H1 (cell line): ENCODE data around the gene TMEM269. TPM values are rescaled to one million over a fixed set of nuclear protein-coding genes. Genes with fewer than 3 reads are reported as not detected.

ENCODE experiments used
- CTCF ChIA-PET: fragments of 300-600 bp; sonication (Branson Sonifier 250); formaldehyde crosslinking; loops from one replicate; lab custom pipeline; 2021; ENCODE audit not compliant: partially characterized antibody; lab: Charles Lee
- POLR2A ChIA-PET: fragments of 300-600 bp; sonication (Branson Sonifier 250); formaldehyde crosslinking; loops from one replicate; lab custom pipeline; 2021; ENCODE audit warnings: inconsistent platforms; ENCODE audit not compliant: partially characterized antibody; lab: Charles Lee
- DNase-seq, 2 experiments: peaks; one replicate each; pipeline versions ENCODE4 v3.0.0 to v3.0.0-alpha.2; 2010 to 2022; ENCODE audit warnings: low spot score in 2 of 2, low read depth in 1 of 2, mixed read lengths in 1 of 2
- FAIRE-seq: peaks from 2 replicates; lab custom pipeline; 2011; peaks lifted over from hg19 to GRCh38; lab: Jason Lieb, UNC
- H2AFZ ChIP-seq: 2 replicates; pipeline ENCODE4 v1.8.1; 2012; ENCODE audit warnings: low read length, inconsistent platforms
- H2AK5ac ChIP-seq: 2 replicates; pipeline ENCODE4 v1.6.1; 2013; ENCODE audit warnings: low read depth, low read length
- H2BK120ac ChIP-seq: replicated peaks from 2 replicates; pipeline ENCODE3; 2013; ENCODE audit warnings: low read depth, low read length, inconsistent platforms
- H2BK12ac ChIP-seq: 2 replicates; pipeline ENCODE4 v1.6.1; 2013; ENCODE audit warnings: low read depth, low read length
- H2BK15ac ChIP-seq: 2 replicates; pipeline ENCODE4 v1.6.1; 2013; ENCODE audit warnings: low read length
- H2BK20ac ChIP-seq: 2 replicates; pipeline ENCODE4 v1.6.1; 2013; ENCODE audit warnings: low read length
- H2BK5ac ChIP-seq: 2 replicates; pipeline ENCODE4 v1.6.1; 2013; ENCODE audit warnings: low read depth, low read length
- H3K14ac ChIP-seq: 2 replicates; pipeline ENCODE4 v1.6.1; 2013; ENCODE audit warnings: inconsistent platforms; ENCODE audit not compliant: insufficient read length
- H3K18ac ChIP-seq: 2 replicates; pipeline ENCODE4 v1.6.1; 2013; ENCODE audit warnings: low read length; ENCODE audit errors: extremely low read depth
- H3K23ac ChIP-seq: 2 replicates; pipeline ENCODE4 v1.6.1; 2013; ENCODE audit warnings: inconsistent platforms; ENCODE audit not compliant: insufficient read length
- H3K23me2 ChIP-seq: 2 replicates; pipeline ENCODE4 v1.6.1; 2013; ENCODE audit warnings: low read depth, low read length
- H3K27ac ChIP-seq: 2 replicates; pipeline ENCODE4 v1.6.1; 2011; ENCODE audit warnings: low read depth, low read length, inconsistent platforms
- H3K27me3 ChIP-seq, 4 experiments: replicated peaks in 1 of 4; 1 replicate in 1 of 4; 2 replicates in 3 of 4; pipeline versions ENCODE4 v1.6.1 to v1.8.1; 2011 to 2013; ENCODE audit warnings: low read length in 3 of 4, mild to moderate bottlenecking in 3 of 4, inconsistent platforms in 2 of 4, mixed read lengths in 2 of 4, moderate library complexity in 1 of 4; ENCODE audit not compliant: control insufficient read depth in 3 of 4, insufficient read depth in 3 of 4; ENCODE audit errors: extremely low read depth in 1 of 4
- H3K36me3 ChIP-seq, 4 experiments: 2 replicates each; pipeline versions ENCODE4 v1.6.1 to v1.8.1; 2011 to 2013; ENCODE audit warnings: mild to moderate bottlenecking in 4 of 4, low read length in 3 of 4, moderate library complexity in 2 of 4, control low read depth in 1 of 4, inconsistent platforms in 1 of 4; ENCODE audit not compliant: insufficient read depth in 4 of 4, control insufficient read depth in 2 of 4
- H3K4ac ChIP-seq: replicated peaks from 2 replicates; pipeline ENCODE3; 2013; ENCODE audit warnings: low read length, low read depth, mixed read lengths, inconsistent platforms; ENCODE audit not compliant: insufficient read length
- H3K4me1 ChIP-seq, 4 experiments: replicated peaks in 1 of 4; 1 replicate in 1 of 4; 2 replicates in 3 of 4; pipeline versions ENCODE4 v1.6.1 to v1.8.1; 2011 to 2013; ENCODE audit warnings: low read length in 3 of 4, inconsistent platforms in 2 of 4, mixed read lengths in 1 of 4; ENCODE audit not compliant: insufficient read depth in 4 of 4, control insufficient read depth in 3 of 4
- H3K4me2 ChIP-seq, 2 experiments: 2 replicates each; pipeline versions ENCODE4 v1.6.1 to v1.8.1; 2011 to 2013; ENCODE audit warnings: low read depth in 2 of 2, low read length in 2 of 2, control low read depth in 1 of 2, inconsistent platforms in 1 of 2, mild to moderate bottlenecking in 1 of 2; ENCODE audit not compliant: insufficient read depth in 1 of 2
- H3K4me3 ChIP-seq, 4 experiments: fragments of 200-600, 300-600 bp in 1 of 4; sonication (generic), shearing (Covaris generic), sonication (Bioruptor Twin) in 1 of 4; 2 replicates each; pipeline versions ENCODE4 v1.5.1 to v1.8.1; 2011 to 2016; ENCODE audit warnings: low read length in 4 of 4, low read depth in 3 of 4, control low read depth in 2 of 4, inconsistent platforms in 2 of 4, mild to moderate bottlenecking in 2 of 4, mixed read lengths in 1 of 4, moderate library complexity in 1 of 4; ENCODE audit not compliant: insufficient read depth in 2 of 4; ENCODE audit errors: extremely low read depth in 1 of 4
- H3K56ac ChIP-seq: replicated peaks from 2 replicates; pipeline ENCODE3; 2013; ENCODE audit warnings: low read depth, mild to moderate bottlenecking, mixed read lengths, low read length, inconsistent platforms; ENCODE audit not compliant: insufficient read length
- H3K79me1 ChIP-seq: 2 replicates; pipeline ENCODE4 v1.6.1; 2013; ENCODE audit warnings: low read depth, low read length, control low read depth
- H3K79me2 ChIP-seq, 2 experiments: 2 replicates each; pipeline versions ENCODE4 v1.6.1 to v1.8.1; 2012 to 2013; ENCODE audit warnings: low read length in 2 of 2, mild to moderate bottlenecking in 2 of 2, inconsistent platforms in 1 of 2; ENCODE audit not compliant: insufficient read depth in 2 of 2, control insufficient read depth in 1 of 2
- H3K9ac ChIP-seq, 4 experiments: replicated peaks in 1 of 4; 1 replicate in 1 of 4; 2 replicates in 3 of 4; pipeline versions ENCODE4 v1.6.1 to v1.8.1; 2011 to 2013; ENCODE audit warnings: low read depth in 3 of 4, low read length in 3 of 4, control low read depth in 2 of 4, mild to moderate bottlenecking in 2 of 4, moderate library complexity in 2 of 4, inconsistent platforms in 1 of 4; ENCODE audit errors: extremely low read depth in 1 of 4
- H3K9me3 ChIP-seq, 2 experiments: 2 replicates each; pipeline versions ENCODE4 v1.6.1 to v1.8.1; 2012 to 2013; ENCODE audit warnings: mild to moderate bottlenecking in 2 of 2, moderate library complexity in 2 of 2, control low read depth in 1 of 2, inconsistent platforms in 1 of 2, low read depth in 1 of 2, low read length in 1 of 2, mixed read lengths in 1 of 2; ENCODE audit not compliant: insufficient read depth in 2 of 2
- H4K20me1 ChIP-seq, 2 experiments: replicated peaks in 1 of 2; 2 replicates each; pipeline versions ENCODE3 to v1.8.1; 2011 to 2013; ENCODE audit warnings: inconsistent platforms in 2 of 2, low read length in 2 of 2, mild to moderate bottlenecking in 1 of 2; ENCODE audit not compliant: insufficient read depth in 2 of 2, control insufficient read depth in 1 of 2
- H4K5ac ChIP-seq: 2 replicates; pipeline ENCODE4 v1.6.1; 2013; ENCODE audit warnings: low read length, low read depth, mixed read lengths, inconsistent platforms; ENCODE audit not compliant: insufficient read length
- H4K8ac ChIP-seq: 2 replicates; pipeline ENCODE4 v1.8.0; 2013; ENCODE audit warnings: mild to moderate bottlenecking, moderate library complexity, low read length, inconsistent platforms; ENCODE audit not compliant: insufficient read depth; ENCODE audit errors: extremely low read depth
- H4K91ac ChIP-seq: replicated peaks from 2 replicates; pipeline ENCODE3; 2013; ENCODE audit warnings: low read length, mixed read lengths, inconsistent platforms; ENCODE audit not compliant: insufficient read length
- BCL11A ChIP-seq, 2 experiments: IDR thresholded peaks; one replicate each; pipeline ENCODE4 v1.6.1; 2011; ENCODE audit warnings: low read depth in 2 of 2, low read length in 2 of 2, mild to moderate bottlenecking in 2 of 2
- CEBPB ChIP-seq: IDR thresholded peaks from 2 replicates; pipeline ENCODE4 v1.6.1; 2012; ENCODE audit warnings: low read depth, low read length
- CTBP2 ChIP-seq: IDR thresholded peaks from 2 replicates; pipeline ENCODE4 v1.7.0; 2011; ENCODE audit warnings: borderline replicate concordance, mild to moderate bottlenecking, moderate library complexity, mixed read lengths, low read length; ENCODE audit not compliant: insufficient read depth, insufficient read length
- GABPA ChIP-seq: IDR thresholded peaks from 2 replicates; pipeline ENCODE4 v1.6.1; 2011; ENCODE audit warnings: mild to moderate bottlenecking, low read length, moderate library complexity, borderline replicate concordance; ENCODE audit not compliant: insufficient read depth
- PHF8 ChIP-seq: fragments of 200-600 bp; sonication (generic); conservative IDR thresholded peaks from 2 replicates; pipeline ENCODE4 v1.7.1; 2012; ENCODE audit warnings: low read depth, mild to moderate bottlenecking, inconsistent platforms, low read length, moderate library complexity
- POLR2A ChIP-seq, 2 experiments: IDR thresholded peaks; 1 replicate in 1 of 2; 2 replicates in 1 of 2; pipeline ENCODE4 v1.6.1; 2011; ENCODE audit warnings: low read depth in 2 of 2, low read length in 2 of 2, mild to moderate bottlenecking in 2 of 2; ENCODE audit errors: control extremely low read depth in 1 of 2
- SIN3A ChIP-seq, 2 experiments: IDR thresholded peaks in 1 of 2; conservative IDR thresholded peaks in 1 of 2; 2 replicates each; pipeline ENCODE4 v1.6.1; 2011 to 2012; ENCODE audit warnings: low read length in 2 of 2, improper control_type of control experiment in 1 of 2, low read depth in 1 of 2, mild to moderate bottlenecking in 1 of 2
- TAF1 ChIP-seq: IDR thresholded peaks from 2 replicates; pipeline ENCODE4 v1.6.1; 2011; ENCODE audit warnings: mild to moderate bottlenecking, low read depth, low read length
- WGBS, 2 experiments: shearing (Covaris generic) in 1 of 2; methylation state at CpG; one replicate each; pipeline versions ENCODE4 v1.1.6 to v1.1.7; 2013 to 2015; ENCODE audit warnings: low lambda C conversion rate in 2 of 2, mixed read lengths in 2 of 2, inconsistent platforms in 1 of 2, low coverage in 1 of 2, missing lambda C conversion rate in 1 of 2; ENCODE audit not compliant: insufficient replicate concordance in 2 of 2, insufficient coverage in 1 of 2, insufficient read length in 1 of 2; ENCODE audit errors: extremely low coverage in 1 of 2, missing lambda C conversion rate in 1 of 2; 5-methylcytosine and 5-hydroxymethylcytosine counted together
- polyA plus RNA-seq, 7 experiments: library from polyadenylated mRNA; depleted of rRNA in 3 of 7; stranded (reverse) in 5 of 7; unstranded in 2 of 7; fragments of >200 nt in 5 of 7; fragments of 200-250 nt in 2 of 7; gene quantifications; 1 replicate in 5 of 7; 2 replicates in 1 of 7; 4 replicates in 1 of 7; pipeline versions ENCODE4 v1.2.1 to v1.2.3, GENCODE V29; 2011 to 2013; ENCODE audit warnings: missing spikeins in 2 of 7, mixed read lengths in 2 of 7
- total RNA-seq: library from RNA; stranded (reverse); fragmentation: NEBNext Ultra II Directional; extraction: Animal tissue kit (Norgen Biotek cat#: 25700); gene quantifications from 2 replicates; pipeline ENCODE4 v1.2.1, GENCODE V29; 2021

Gene TMEM269
- total and polyA plus RNA-seq, 2 of the 8 experiments (the other 6 are each of a cell fraction or from before 2014, with no cell fraction given) = 0.14 to 0.35 TPM

GRCh38 chr1:42739753-42740700 lies 44.8 kb upstream of the TMEM269 start, which contains the start of gene CLDN19:
Gene CLDN19 (minus strand): TSS chr1:42740236. CDS start chr1:42740063, 173 bp downstream.
- Histone ChIP-seq H3K4ac (peak within 1 kb of the TSS; percentile 90), H2BK20ac (peak within 1 kb of the TSS; percentile 95; the same call in 1 of the 2 replicates), H2BK12ac (peak within 1 kb of the TSS; percentile 72; the same call in 1 of the 2 replicates), H3K27ac (no peak within 1 kb of the TSS), H2BK5ac (peak within 1 kb of the TSS; percentile 78; the same call in 1 of the 2 replicates), H3K9ac (peak within 1 kb of the TSS in 2 of 4 experiments; percentile 5 to 32; a peak in 2 of 7 replicates), H3K79me2 (no peaks in the 10 kb centered on the region), H4K91ac (peak within 1 kb of the TSS; percentile 93), H4K8ac (peak within 1 kb of the TSS; percentile 48), H3K4me1 (peaks cover 0 to 38% (median 28%) of the 10 kb centered on the region in 4 experiments; a peak in 6 of 7 replicates), H3K23me2 (peaks cover 5% of the 10 kb centered on the region; the same call in 1 of the 2 replicates), H3K27me3 (no peaks in the 10 kb centered on the region), H3K4me2 (peak within 1 kb of the TSS; percentile 77 to 85), H3K79me1 (peaks cover 3% of the 10 kb centered on the region; the same call in 1 of the 2 replicates), H4K20me1 (peaks cover 0 to 4% of the 10 kb centered on the region in 2 experiments), H2BK15ac (peak within 1 kb of the TSS; percentile 100), H3K56ac (peak within 1 kb of the TSS; percentile 60), H2AK5ac (peak within 1 kb of the TSS; percentile 90; the same call in 1 of the 2 replicates), H3K14ac (no peak within 1 kb of the TSS), H3K23ac (no peak within 1 kb of the TSS), H2BK120ac (peak within 1 kb of the TSS; percentile 59), H3K9me3 (no peaks in the 10 kb centered on the region), H3K18ac (peak within 1 kb of the TSS; percentile 88), H2AFZ (peak within 1 kb of the TSS; percentile 71), H3K4me3 (peak within 1 kb of the TSS; percentile 9 to 55 (median 16); a peak in 6 of 8 replicates), H3K36me3 (no peaks in the 10 kb centered on the region), H4K5ac (peak within 1 kb of the TSS; percentile 64)
- WGBS, 2 experiments = 41% methylated on average over 27 of the region's 27 CpGs; no CpG with 5 or more reads in 1 of the 2 experiments
- POLR2A ChIA-PET = interaction anchor here (0.6 to 3.9 kb wide), 10 partner anchors 9 to 404 kb away, joined by 3 to 32 read pairs (median 4); partner anchors contain the start of genes C1orf50, P3H1 and YBX1
- CTCF ChIA-PET = interaction anchor here (0.7 to 9.8 kb wide), 9 partner anchors 10 to 567 kb away, joined by 3 to 77 read pairs (median 3); partner anchors contain the start of genes C1orf50 and P3H1
- FAIRE-seq = peak; percentile 82
- peak; percentile 73 to 93 for DNase-seq
- TF ChIP-seq GABPA = 0 out of 2 replicates have a peak, but pooled peaks have one; percentile 25
- peak; percentile 41; the same call in 1 of the 2 replicates for TF ChIP-seq TAF1
- TF ChIP-seq BCL11A (IDR thresholded peaks at IDR 0.05; ENCODE audit: low read depth in 2 of 2, low read length in 2 of 2) = no peak
- peak in 1 of 2 experiments; percentile 51; a peak in 1 of 4 replicates for TF ChIP-seq SIN3A (conservative IDR thresholded peaks at IDR 0.05 in 1 of 2, IDR thresholded peaks at IDR 0.05 in 1 of 2; ENCODE audit: low read depth in 1 of 2, low read length in 2 of 2)
- TF ChIP-seq POLR2A (IDR thresholded peaks at IDR 0.05; ENCODE audit: control extremely low read depth in 1 of 2, low read depth in 2 of 2, low read length in 2 of 2) = peak in 1 of 2 experiments; percentile 38; a peak in 2 of 3 replicates
- no peak for TF ChIP-seq CEBPB
- peak; percentile 59 for TF ChIP-seq CTBP2
- TF ChIP-seq PHF8 = 0 out of 2 replicates have a peak, but pooled peaks have one; percentile 28
